Subcutaneous adipose tissue (tissue), 4 donors: ENCODE results near the gene RAPGEF1. TPM values are rescaled to one million over a fixed set of nuclear protein-coding genes. Genes with fewer than 3 reads are reported as not detected.

Experiments used
- total RNA-seq, 4 donors: library from RNA; depleted of rRNA; stranded (reverse); fragments of >200 nt; gene quantifications; one replicate each; pipeline ENCODE4 v1.1.0, GENCODE V29; 2016
- TF ChIP-seq, protein P1 (sequence below): fragments of 450-650 bp; IDR thresholded peaks from one replicate; pipeline ENCODE4 v1.5.1; 2016; ENCODE audit warnings: low read depth, mild to moderate bottlenecking, control low read depth, antibody characterized with exemption, moderate library complexity

Gene RAPGEF1
- total RNA-seq, 4 donors from 2014 or later: 47.1 to 79.5 (median 61.4) TPM

DNA sequence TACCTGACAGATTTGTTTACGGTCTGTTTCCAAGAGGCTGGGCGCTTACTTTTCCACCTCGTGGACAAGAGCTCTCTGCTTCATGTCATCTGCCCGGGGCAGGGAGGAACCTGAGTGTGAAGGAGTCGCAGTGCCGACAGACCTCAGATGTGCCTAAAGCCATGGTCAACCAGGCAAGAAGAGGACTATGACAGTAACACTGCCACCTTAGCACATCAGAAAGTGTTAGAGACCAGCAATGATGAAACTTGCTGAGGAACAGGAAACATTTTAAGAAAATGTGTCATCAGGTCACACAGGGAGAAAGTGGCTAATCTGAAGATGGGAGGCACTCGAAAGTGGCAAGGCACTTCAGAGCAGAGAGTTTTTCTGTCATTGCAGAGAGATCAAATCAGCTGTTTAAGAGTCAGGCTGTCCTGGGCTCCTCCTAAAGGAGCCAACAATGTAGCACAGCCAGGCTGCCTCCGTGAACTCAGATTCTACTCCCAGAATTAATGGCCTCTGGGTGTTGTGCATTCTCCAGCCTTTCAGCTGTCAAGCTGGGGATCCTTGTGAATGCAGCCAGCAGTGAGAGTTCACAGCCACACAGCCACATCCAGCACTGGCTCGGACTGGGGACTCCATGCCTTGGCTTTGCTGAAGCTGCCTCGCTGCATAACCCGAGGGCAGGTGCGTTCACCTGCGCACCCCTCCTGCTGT lies 94.6 kb downstream of the RAPGEF1 start:
- TF ChIP-seq, protein P1, sequence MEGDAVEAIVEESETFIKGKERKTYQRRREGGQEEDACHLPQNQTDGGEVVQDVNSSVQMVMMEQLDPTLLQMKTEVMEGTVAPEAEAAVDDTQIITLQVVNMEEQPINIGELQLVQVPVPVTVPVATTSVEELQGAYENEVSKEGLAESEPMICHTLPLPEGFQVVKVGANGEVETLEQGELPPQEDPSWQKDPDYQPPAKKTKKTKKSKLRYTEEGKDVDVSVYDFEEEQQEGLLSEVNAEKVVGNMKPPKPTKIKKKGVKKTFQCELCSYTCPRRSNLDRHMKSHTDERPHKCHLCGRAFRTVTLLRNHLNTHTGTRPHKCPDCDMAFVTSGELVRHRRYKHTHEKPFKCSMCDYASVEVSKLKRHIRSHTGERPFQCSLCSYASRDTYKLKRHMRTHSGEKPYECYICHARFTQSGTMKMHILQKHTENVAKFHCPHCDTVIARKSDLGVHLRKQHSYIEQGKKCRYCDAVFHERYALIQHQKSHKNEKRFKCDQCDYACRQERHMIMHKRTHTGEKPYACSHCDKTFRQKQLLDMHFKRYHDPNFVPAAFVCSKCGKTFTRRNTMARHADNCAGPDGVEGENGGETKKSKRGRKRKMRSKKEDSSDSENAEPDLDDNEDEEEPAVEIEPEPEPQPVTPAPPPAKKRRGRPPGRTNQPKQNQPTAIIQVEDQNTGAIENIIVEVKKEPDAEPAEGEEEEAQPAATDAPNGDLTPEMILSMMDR: no peak

- TF ChIP-seq, protein P1: no peak
These were observed 97.3 kb downstream of the RAPGEF1 start for GRCh38 chr9:131642496-131643083.

GRCh38 chr9:131641618-131642495 lies 98.0 kb downstream of the RAPGEF1 start:
- TF ChIP-seq, protein P1: no peak

DNA sequence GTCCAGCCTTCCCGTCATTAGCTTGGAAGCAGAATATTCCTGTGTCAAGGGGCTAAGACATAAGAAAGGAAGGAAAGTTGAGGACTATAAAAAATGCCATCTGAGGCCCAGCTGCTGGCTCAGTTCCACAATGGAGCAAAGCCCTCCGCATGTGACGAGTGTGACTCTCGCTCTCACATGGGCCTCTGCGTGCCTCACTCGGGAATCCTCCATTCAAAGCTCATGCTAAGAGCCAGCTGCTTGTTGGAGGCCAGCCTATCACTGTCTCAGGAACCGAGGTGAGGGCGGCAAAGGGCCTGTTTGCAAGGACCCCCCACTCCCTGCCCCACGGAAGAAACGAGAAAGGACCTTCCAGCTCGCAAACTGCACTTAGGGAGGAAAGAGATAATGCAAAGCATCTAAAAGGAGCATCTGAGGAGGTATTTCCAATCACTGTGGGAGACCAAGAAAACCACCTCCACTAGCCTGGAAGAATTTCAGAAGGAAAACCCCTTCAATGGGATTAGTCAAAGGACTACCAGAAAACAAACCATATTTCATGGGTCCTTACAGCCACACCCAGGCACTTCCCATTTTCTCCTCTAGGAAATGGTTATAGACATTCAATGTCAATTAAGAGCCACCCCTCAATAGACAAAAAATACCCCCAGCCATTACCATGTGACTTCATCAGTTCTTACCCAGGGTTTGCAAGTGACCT lies 99.3 kb downstream of the RAPGEF1 start:
- TF ChIP-seq, protein P1: no peak

DNA sequence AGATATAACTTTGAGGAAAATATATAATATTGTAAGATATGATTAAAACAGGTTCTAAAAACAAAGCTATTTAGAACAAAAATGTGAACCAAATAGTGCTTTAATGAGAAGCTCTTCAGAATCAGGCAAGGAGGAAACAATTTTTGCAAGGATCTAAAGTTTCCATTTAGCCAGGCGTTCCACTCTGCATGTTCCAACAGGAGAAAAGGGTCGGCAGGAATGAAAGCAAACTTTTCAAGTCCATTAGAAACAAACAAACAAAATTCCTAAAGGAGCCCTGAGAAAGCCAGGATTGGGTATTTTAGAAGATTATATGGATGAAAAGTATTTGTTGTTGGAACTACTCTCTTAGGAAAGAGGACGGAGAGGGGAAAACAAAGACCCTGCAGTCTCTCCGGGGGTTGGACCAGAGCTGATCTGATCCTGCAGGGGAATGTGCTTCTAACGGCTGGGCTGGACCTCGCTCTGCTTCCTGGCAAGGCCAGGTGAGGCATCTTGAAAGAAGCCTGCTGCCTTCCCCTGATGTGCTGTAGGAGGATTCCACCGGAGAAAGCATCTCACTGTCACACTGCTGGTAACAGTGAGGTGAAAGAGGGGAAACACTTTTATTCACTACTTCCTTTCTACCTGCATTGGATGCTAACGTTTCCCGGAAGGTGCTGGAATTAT lies 100.0 kb downstream of the RAPGEF1 start:
- TF ChIP-seq, protein P1: no peak

- TF ChIP-seq, protein P1: no peak
These were observed 103.3 kb downstream of the RAPGEF1 start for GRCh38 chr9:131636593-131636992.
